HepG2 (cell line): ENCODE data around the gene STMN3. TPM values are rescaled to one million over a fixed set of nuclear protein-coding genes. Genes with fewer than 3 reads are reported as not detected.
A peak's percentile ranks its signal among the peaks of the same experiment; 100 is the strongest.
"Not testable (repeated sequence)": the region's sequence is repeated elsewhere in the genome, so short reads cannot be mapped to it uniquely, and the experiment has no call there.

Experiments
- ATAC-seq: fragments of 200-7000 bp; cut with Tn5 transposase; 3 replicates; pipeline ENCODE4 v1.9.1; 2020; ENCODE audit warnings: mild to moderate bottlenecking, moderate library complexity
- BruUV-seq: library from RNA; stranded (reverse); fragments of 400-500 nt; replicated peaks from 2 replicates; lab custom pipeline; 2021; lab: Mats Ljungman, UMichigan
- CTCF ChIA-PET: fragments of 300-600 bp; formaldehyde crosslinking; extraction: SDS; loops from one replicate; lab custom pipeline; 2021; ENCODE audit warnings: low total read pairs, inconsistent platforms, low intra/inter-chr PET ratio; lab: Yijun Ruan, JAX
- POLR2A ChIA-PET: fragments of 350-600 bp; sonication (Branson Sonifier 250); formaldehyde crosslinking; loops from one replicate; lab custom pipeline; 2020; ENCODE audit warnings: antibody characterized with exemption, inconsistent platforms; lab: Yijun Ruan, JAX
- DNase-seq: peaks from one replicate; pipeline ENCODE4 v3.0.0-alpha.2; 2015; ENCODE audit warnings: low spot score
- FAIRE-seq: peaks from 3 replicates; lab custom pipeline; 2011; peaks lifted over from hg19 to GRCh38; lab: Jason Lieb, UNC
- H2AFZ ChIP-seq: one replicate; pipeline ENCODE4 v1.6.1; 2011; ENCODE audit warnings: low read length, inconsistent platforms
- H3K27ac ChIP-seq: fragments of 300-600 bp; 3 replicates; pipeline ENCODE4 v1.8.0; 2011; ENCODE audit warnings: mixed run types, mild to moderate bottlenecking, mixed read lengths, low read length, inconsistent platforms; ENCODE audit not compliant: insufficient read depth; ENCODE audit errors: extremely low read length
- H3K27me3 ChIP-seq, 2 experiments: fragments of 200-600 bp in 1 of 2; 2 replicates in 1 of 2; 3 replicates in 1 of 2; pipeline versions ENCODE4 v1.6.0 to v1.8.0; 2011; ENCODE audit warnings: low read length in 2 of 2, mild to moderate bottlenecking in 2 of 2, moderate library complexity in 2 of 2, inconsistent platforms in 1 of 2; ENCODE audit not compliant: insufficient read depth in 2 of 2, control insufficient read depth in 1 of 2
- H3K36me3 ChIP-seq, 2 experiments: fragments of 200-600 bp in 1 of 2; replicated peaks in 1 of 2; 2 replicates in 1 of 2; 3 replicates in 1 of 2; pipeline versions ENCODE4 v1.5.1 to v1.8.0; 2011; ENCODE audit warnings: low read length in 2 of 2, inconsistent platforms in 1 of 2; ENCODE audit not compliant: insufficient read depth in 2 of 2, control insufficient read depth in 1 of 2
- H3K4me1 ChIP-seq: 2 replicates; pipeline ENCODE4 v1.5.1; 2012; ENCODE audit warnings: low read length, inconsistent platforms; ENCODE audit not compliant: insufficient read depth
- H3K4me2 ChIP-seq: 2 replicates; pipeline ENCODE4 v1.6.0; 2011; ENCODE audit warnings: low read depth, low read length, inconsistent platforms
- H3K4me3 ChIP-seq, 3 experiments: fragments of 200-600 bp in 1 of 3; sonication (generic), shearing (Covaris generic) in 1 of 3; replicated peaks in 1 of 3; 2 replicates each; pipeline ENCODE4 v1.5.1; 2011 to 2016; ENCODE audit warnings: low read length in 3 of 3, inconsistent platforms in 2 of 3, low read depth in 2 of 3, mild to moderate bottlenecking in 2 of 3, control low read depth in 1 of 3, mixed read lengths in 1 of 3; ENCODE audit not compliant: insufficient read depth in 1 of 3
- H3K79me2 ChIP-seq: one replicate; pipeline ENCODE4 v1.6.1; 2011; ENCODE audit warnings: low read length, inconsistent platforms; ENCODE audit not compliant: insufficient read depth
- H3K9ac ChIP-seq: 2 replicates; pipeline ENCODE4 v1.6.0; 2011; ENCODE audit warnings: mild to moderate bottlenecking, low read depth, low read length, inconsistent platforms; ENCODE audit not compliant: insufficient read depth
- H3K9me3 ChIP-seq: 2 replicates; pipeline ENCODE4 v1.5.1; 2012; ENCODE audit warnings: mild to moderate bottlenecking, low read length
- H4K20me1 ChIP-seq: 2 replicates; pipeline ENCODE4 v1.6.0; 2011; ENCODE audit warnings: inconsistent platforms, mild to moderate bottlenecking, low read length, moderate library complexity; ENCODE audit not compliant: insufficient read depth
- CHD2 ChIP-seq: IDR thresholded peaks from 2 replicates; pipeline ENCODE4 v1.6.1; 2011; ENCODE audit warnings: low read depth, low read length, improper control_type of control experiment
- KAT7 ChIP-seq: IDR thresholded peaks from 2 replicates; pipeline ENCODE4 v1.6.1; 2018; ENCODE audit warnings: borderline replicate concordance, missing compliant biosample characterization
- TCF7 ChIP-seq: sonication (generic); IDR thresholded peaks from 2 replicates; pipeline ENCODE4 v1.6.1; 2016; ENCODE audit warnings: antibody characterized with exemption, low read depth
- ZNF564 ChIP-seq: sonication (generic); formaldehyde crosslinking; IDR thresholded peaks from 2 replicates; pipeline ENCODE4 v1.8.1; 2023; ENCODE audit warnings: mild to moderate bottlenecking, missing genetic modification reagents
- WGBS: methylation state at CpG from one replicate; pipeline ENCODE4 v1.1.6; 2017; ENCODE audit warnings: low lambda C conversion rate; 5-methylcytosine and 5-hydroxymethylcytosine counted together
- in situ Hi-C: cut with HindIII; loops from 2 replicates; pipeline ENCODE4 v1.10.0; 2017; ENCODE audit warnings: low pct_unique_long_range_greater_than_20kb; ENCODE audit not compliant: extremely low pct_ligation_motif_present
- intact Hi-C: fragments of 100-400 bp; cut with micrococcal nuclease; formaldehyde crosslinking; loops from one replicate; pipeline ENCODE4 v1.10.0; 2022; ENCODE audit not compliant: unreplicated experiment
- polyA plus RNA-seq, 8 experiments: library from polyadenylated mRNA; depleted of rRNA in 3 of 8; stranded (reverse) in 7 of 8; unstranded in 1 of 8; fragments of >200 nt; fragmentation: Illumina TruSeq in 4 of 8; extraction: Trizol in 4 of 8; gene quantifications; 2 replicates each; pipeline versions ENCODE4 v1.2.1 to v1.2.3, GENCODE V29; 2011 to 2016; ENCODE audit warnings: low read depth in 4 of 8, missing spikeins in 1 of 8, mixed read lengths in 1 of 8; ENCODE audit not compliant: insufficient read depth in 1 of 8
- total RNA-seq, 5 experiments: library from RNA; depleted of rRNA; stranded (reverse); fragments of >200 nt; fragmentation: Illumina TruSeq; extraction: Trizol; gene quantifications; 2 replicates each; pipeline ENCODE4 v1.2.3, GENCODE V29; 2016; ENCODE audit warnings: low read depth in 1 of 5

Gene STMN3
- total and polyA plus RNA-seq, 2 of the 13 experiments (the other 11 are each of a cell fraction or from before 2014, with no cell fraction given): 21.0 to 48.3 TPM

DNA sequence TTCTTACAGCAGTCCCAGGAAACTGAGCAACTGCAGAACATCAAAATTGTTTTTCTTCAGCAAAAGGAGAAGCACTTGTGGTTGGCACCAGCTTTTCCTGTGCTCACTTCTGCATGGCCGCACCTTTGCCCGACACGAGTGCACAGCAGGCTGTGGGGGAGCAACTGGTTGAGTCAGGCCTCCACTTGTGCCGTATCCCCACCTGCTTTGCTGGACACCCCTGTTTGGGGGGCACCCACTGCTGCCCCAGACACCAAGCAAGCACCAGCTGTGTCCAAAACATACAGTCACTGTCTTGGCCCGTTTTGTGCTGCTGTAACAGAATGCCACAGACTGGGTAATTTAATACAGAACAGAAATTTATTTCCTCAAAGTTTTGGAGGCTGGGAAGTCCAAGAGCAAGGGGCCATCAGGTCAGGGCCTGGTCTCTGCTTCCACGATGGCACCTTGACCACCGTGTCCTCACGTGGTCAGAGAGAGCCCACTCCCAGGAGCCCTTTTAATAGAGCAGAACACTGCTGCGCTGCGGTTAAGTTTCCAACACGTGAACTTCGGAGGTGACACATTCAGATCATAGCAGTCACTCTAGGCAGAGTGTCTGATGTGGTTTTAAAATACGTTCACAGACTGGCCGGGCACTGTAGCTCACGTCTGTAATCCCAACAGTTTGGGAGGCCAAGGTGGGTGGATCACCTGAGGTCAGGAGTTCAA, 17.6 kb downstream of the STMN3 start:
- peaks cover 0 to 2% of the 10 kb centered on the region in 2 experiments; a peak in 1 of 5 replicates for H3K27me3 ChIP-seq
- in situ Hi-C loops: no loop called here
- no peaks in the 10 kb centered on the region for H3K36me3 ChIP-seq
- H2AFZ ChIP-seq: no peak overlapping the region
- no peak overlapping the region for H3K4me2 ChIP-seq
- H4K20me1 ChIP-seq: no peaks in the 10 kb centered on the region
- H3K27ac ChIP-seq: no peak overlapping the region
- H3K9me3 ChIP-seq: no peaks in the 10 kb centered on the region
- no peak overlapping the region for H3K9ac ChIP-seq
- 37% methylated on average over 15 of the region's 15 CpGs for WGBS
- no peak overlapping the region for H3K4me3 ChIP-seq
- intact Hi-C loops: no loop called here
- CTCF ChIA-PET: no interaction called here
- BruUV-seq: no TSS peak
- no peaks in the 10 kb centered on the region for H3K79me2 ChIP-seq
- H3K4me1 ChIP-seq: peaks cover 15% of the 10 kb centered on the region; the same call in 1 of the 2 replicates
- no peak for FAIRE-seq
- no peak for DNase-seq
- POLR2A ChIA-PET: no interaction called here
- TF ChIP-seq TCF7 (no peak), ZNF564 (0 out of 2 replicates have a peak, but pooled peaks have one; percentile 54)
- ATAC-seq: no peak; the same call in 2 of the 3 replicates

DNA sequence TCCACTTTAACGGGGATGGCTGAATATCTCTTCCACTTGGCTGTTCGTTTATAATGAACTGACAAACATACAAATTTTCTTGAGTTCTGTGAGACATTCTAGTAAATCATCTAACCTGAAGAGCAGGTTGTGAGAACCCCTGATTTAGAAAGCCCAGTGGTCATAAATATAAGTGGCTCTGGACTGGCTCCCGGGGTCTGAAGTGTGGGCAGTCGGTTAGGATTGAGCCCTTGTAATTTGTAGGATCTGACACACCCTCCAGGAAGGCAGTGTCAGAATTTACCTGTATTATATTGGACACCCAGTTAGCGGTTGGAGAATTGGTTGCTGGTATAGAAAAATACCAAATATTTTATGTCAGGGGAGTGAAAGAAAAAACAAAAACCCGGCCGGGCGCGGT, 19.5 kb downstream of the STMN3 start:
- no peak for FAIRE-seq
- Histone ChIP-seq H3K9ac (no peak overlapping the region), H3K4me2 (no peak overlapping the region), H3K9me3 (no peaks in the 10 kb centered on the region), H3K4me1 (peaks cover 28% of the 10 kb centered on the region), H3K27me3 (peaks cover 0 to 2% of the 10 kb centered on the region in 2 experiments; a peak in 1 of 5 replicates), H3K4me3 (no peak overlapping the region), H3K79me2 (no peaks in the 10 kb centered on the region), H2AFZ (no peak overlapping the region), H3K27ac (no peak overlapping the region), H3K36me3 (no peaks in the 10 kb centered on the region), H4K20me1 (no peaks in the 10 kb centered on the region)
- intact Hi-C loops: no loop called here
- no peak for TF ChIP-seq CHD2
- TF ChIP-seq KAT7 (CRISPR knock-in tag): no peak
- no TSS peak for BruUV-seq
- no peak for ATAC-seq
- ChIA-PET POLR2A (no interaction called here), CTCF (no interaction called here)
- no peak for DNase-seq
- in situ Hi-C loops: no loop called here
- whole genome bisulfite sequencing: 47% methylated on average over 9 of the region's 9 CpGs

DNA sequence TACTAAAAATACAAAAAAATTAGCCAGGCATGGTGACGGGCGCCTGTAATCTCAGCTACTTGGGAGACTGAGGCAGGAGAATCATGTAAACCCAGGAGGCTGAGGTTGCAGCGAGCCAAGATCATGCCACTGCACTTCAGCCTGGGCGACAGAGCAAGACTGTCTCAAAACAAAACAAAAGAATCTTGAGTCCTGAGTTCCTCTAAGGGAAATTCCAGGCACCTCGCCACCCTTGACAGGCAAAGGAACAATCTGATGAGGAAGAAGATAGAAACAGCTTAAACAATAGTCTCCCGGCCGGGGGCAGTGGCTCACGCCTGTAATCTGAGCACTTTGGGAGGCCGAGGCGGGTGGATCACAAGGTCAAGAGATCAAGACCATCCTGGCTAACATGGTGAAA, 21.8 kb downstream of the STMN3 start:
- 60% methylated on average over 10 of the region's 10 CpGs for WGBS
- POLR2A ChIA-PET: interaction anchor here (1.0 to 1.5 kb wide), 3 partner anchors 8 to 21 kb away, joined by 3 to 15 read pairs (median 5); no protein-coding TSS in a partner anchor
- in situ Hi-C loops, BruUV-seq, H2AFZ ChIP-seq, H3K27ac ChIP-seq, intact Hi-C loops, H3K9ac ChIP-seq, H4K20me1 ChIP-seq, CTCF ChIA-PET, H3K36me3 ChIP-seq, H3K27me3 ChIP-seq, FAIRE-seq, DNase-seq, H3K9me3 ChIP-seq, H3K4me2 ChIP-seq, ATAC-seq, H3K4me3 ChIP-seq: not testable (repeated sequence)
- Histone ChIP-seq H3K79me2 (peaks cover 13% of the 10 kb centered on the region), H3K4me1 (peaks cover 26% of the 10 kb centered on the region)
